ENCODE data around the gene SPTBN1. TPM values are rescaled to one million over a fixed set of nuclear protein-coding genes. Genes with fewer than 3 reads are reported as not detected.

Gene SPTBN1
- total and polyA plus RNA-seq, 7 experiments from 2014 or later = 43.3 to 207 (median 171) TPM

DNA sequence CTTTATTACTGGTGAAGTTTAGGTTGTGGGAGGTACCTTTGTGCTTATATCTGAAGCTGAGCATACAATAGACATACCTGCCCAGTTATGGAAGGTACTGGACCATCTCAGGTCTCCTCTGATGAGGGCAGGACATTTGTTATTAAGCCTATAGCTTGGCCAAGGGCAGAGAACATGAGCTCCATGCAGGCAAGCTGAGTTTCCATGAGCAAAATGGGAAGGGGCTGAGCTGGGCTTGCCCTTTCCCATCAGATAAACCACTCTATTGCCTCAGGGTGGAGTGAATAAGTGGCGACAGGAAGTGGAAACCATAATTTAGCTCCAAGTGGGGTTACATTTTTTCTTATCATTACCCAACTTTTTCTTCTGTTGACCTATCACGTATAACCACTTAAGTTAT, 227.5 kb downstream of the SPTBN1 start:
- intact Hi-C loops (cut with micrococcal nuclease) = loop anchor here in 1 of 2 donors (2.0 kb wide), 1 partner anchor 13 kb away; no protein-coding TSS in a partner anchor

DNA sequence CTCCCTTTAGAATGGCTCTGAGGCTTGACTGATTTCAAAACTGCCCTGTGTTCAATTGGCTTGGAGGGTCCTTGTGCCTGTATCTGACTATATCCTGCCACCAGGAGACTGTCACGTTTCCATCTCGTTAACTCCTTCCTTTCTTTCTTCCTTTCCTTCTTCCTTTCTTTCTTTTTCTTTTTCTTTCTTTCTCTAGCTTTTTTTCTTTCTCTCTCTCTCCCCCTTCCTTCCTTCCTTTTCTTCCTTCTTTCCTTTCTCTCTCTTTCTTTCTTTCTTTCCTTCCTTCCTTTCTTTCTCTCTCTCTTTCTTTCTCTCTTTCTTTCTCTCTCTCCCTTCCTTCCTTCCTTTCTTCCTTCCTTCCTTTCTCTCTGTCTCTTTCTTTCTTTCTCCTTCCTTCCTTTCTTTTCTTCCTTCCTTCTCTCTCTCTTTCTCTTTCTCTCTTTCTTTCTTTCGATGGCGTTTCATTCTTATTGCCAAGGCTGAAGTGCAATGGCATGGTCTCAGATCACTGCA, 229.2 kb downstream of the SPTBN1 start:
- POLR2A ChIA-PET = no interaction called here
- intact Hi-C loops (cut with micrococcal nuclease) = no loop called here

More for the DNA sequence above, 227.5 kb downstream of the SPTBN1 start:
- no peaks in the 10 kb centered on the region for H3K9me3 ChIP-seq (ENCODE audit: control insufficient read depth in 2 of 3, low read length in 3 of 3)
- Mint-ChIP-seq H3K27me3 (peaks cover 0 to 40% (median 4%) of the 10 kb centered on the region in 5 donors), H3K36me3 (peaks cover 0 to 8% (median 0%) of the 10 kb centered on the region in 5 donors), H3K4me1 (peaks cover 7 to 64% (median 12%) of the 10 kb centered on the region in 7 donors), H3K27ac (no peak overlapping the region), H3K4me3 (no peak overlapping the region), H3K9me3 (peaks cover 0 to 3% (median 0%) of the 10 kb centered on the region in 11 donors)
- no peaks in the 10 kb centered on the region for H3K27me3 ChIP-seq (ENCODE audit: control insufficient read depth in 2 of 2, insufficient read depth in 2 of 2, low read length in 2 of 2)
- DNase-seq = no peak
- POLR2A ChIA-PET = no interaction called here
- H3K27ac ChIP-seq (ENCODE audit: low read depth, low read length) = no peak overlapping the region
- no peaks in the 10 kb centered on the region for H3K4me1 ChIP-seq (ENCODE audit: control insufficient read depth in 2 of 2, insufficient read depth in 2 of 2, low read length in 2 of 2)
- CTCF ChIA-PET = interaction anchor here (0.6 to 1.1 kb wide), 2 partner anchors 9 to 900 kb away, joined by 3 read pairs; no protein-coding TSS in a partner anchor
- H3K4me3 ChIP-seq (ENCODE audit: low read length) = no peak overlapping the region
- no peaks in the 10 kb centered on the region for H3K36me3 ChIP-seq (ENCODE audit: control insufficient read depth in 2 of 3, insufficient read depth in 3 of 3, low read length in 3 of 3)
- no peak for ATAC-seq

DNA sequence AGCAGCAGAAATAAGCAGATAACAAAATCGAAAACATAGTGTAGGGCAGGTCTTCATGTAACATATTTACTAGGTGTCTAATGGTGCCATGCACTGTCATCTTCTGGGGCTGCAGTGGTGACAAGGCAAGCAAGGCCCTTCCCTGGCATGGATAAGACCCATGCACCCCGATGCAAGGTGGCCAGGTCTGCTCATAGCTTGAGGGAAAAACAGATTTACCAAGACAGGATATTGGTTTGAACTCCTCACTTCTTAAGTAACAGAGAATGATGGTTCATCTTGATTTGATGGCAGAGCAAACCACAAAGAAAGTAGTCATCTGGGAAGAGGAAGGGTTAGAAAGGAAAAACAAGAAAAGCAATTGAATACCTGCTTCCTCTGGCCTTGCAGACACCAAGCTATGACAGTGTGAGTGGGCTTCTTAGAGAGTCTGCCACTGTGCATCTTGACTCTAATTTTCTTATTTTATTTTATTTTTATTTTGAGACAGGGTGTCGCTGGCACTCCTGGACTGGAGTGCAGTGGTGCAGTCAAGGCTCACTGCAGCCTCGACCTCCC, 231.5 kb downstream of the SPTBN1 start:
- Mint-ChIP-seq H3K36me3 (peaks cover 0 to 8% (median 0%) of the 10 kb centered on the region in 5 donors), H3K4me3 (peak overlapping the region in 1 of 10 donors; percentile 43), H3K4me1 (peaks cover 0 to 45% (median 4%) of the 10 kb centered on the region in 7 donors), H3K27ac (no peak overlapping the region), H3K27me3 (peaks cover 0 to 58% (median 6%) of the 10 kb centered on the region in 5 donors), H3K9me3 (peaks cover 0 to 2% (median 0%) of the 10 kb centered on the region in 11 donors)
- no peaks in the 10 kb centered on the region for H3K36me3 ChIP-seq (ENCODE audit: control insufficient read depth in 2 of 3, insufficient read depth in 3 of 3, low read length in 3 of 3)
- DNase-seq = no peak
- H3K9me3 ChIP-seq (ENCODE audit: control insufficient read depth in 2 of 3, low read length in 3 of 3) = no peaks in the 10 kb centered on the region
- CTCF ChIA-PET = no interaction called here
- H3K27ac ChIP-seq (ENCODE audit: low read depth, low read length) = no peak overlapping the region
- ATAC-seq = no peak
- POLR2A ChIA-PET = no interaction called here
- no peak overlapping the region for H3K4me3 ChIP-seq (ENCODE audit: low read length)
- H3K4me1 ChIP-seq (ENCODE audit: control insufficient read depth in 2 of 2, insufficient read depth in 2 of 2, low read length in 2 of 2) = no peaks in the 10 kb centered on the region
- intact Hi-C loops (cut with micrococcal nuclease) = no loop called here
- no peaks in the 10 kb centered on the region for H3K27me3 ChIP-seq (ENCODE audit: control insufficient read depth in 2 of 2, insufficient read depth in 2 of 2, low read length in 2 of 2)

More for the DNA sequence above, 229.2 kb downstream of the SPTBN1 start:
- Histone ChIP-seq H3K4me1 (ENCODE audit: control insufficient read depth in 2 of 2, insufficient read depth in 2 of 2, low read length in 2 of 2) (no peaks in the 10 kb centered on the region), H3K27ac (ENCODE audit: low read depth, low read length) (no peak overlapping the region), H3K9me3 (ENCODE audit: control insufficient read depth in 2 of 3, low read length in 3 of 3) (no peaks in the 10 kb centered on the region), H3K4me3 (ENCODE audit: low read length) (no peak overlapping the region), H3K27me3 (ENCODE audit: control insufficient read depth in 2 of 2, insufficient read depth in 2 of 2, low read length in 2 of 2) (no peaks in the 10 kb centered on the region), H3K36me3 (ENCODE audit: control insufficient read depth in 2 of 3, insufficient read depth in 3 of 3, low read length in 3 of 3) (no peaks in the 10 kb centered on the region)
- H3K36me3 Mint-ChIP-seq = peaks cover 0 to 8% (median 0%) of the 10 kb centered on the region in 5 donors
- CTCF ChIA-PET = interaction anchor here (0.7 kb wide), 1 partner anchor 488 kb away, joined by 5 read pairs; no protein-coding TSS in a partner anchor
- peaks cover 5 to 62% (median 10%) of the 10 kb centered on the region in 7 donors for H3K4me1 Mint-ChIP-seq
- DNase-seq = no peak
- ATAC-seq = no peak
- H3K27ac Mint-ChIP-seq = peak overlapping the region in 1 of 9 donors; percentile 92
- H3K4me3 Mint-ChIP-seq = no peak overlapping the region
- peaks cover 0 to 50% (median 7%) of the 10 kb centered on the region in 5 donors for H3K27me3 Mint-ChIP-seq
- peaks cover 0 to 3% (median 0%) of the 10 kb centered on the region in 11 donors for H3K9me3 Mint-ChIP-seq

DNA sequence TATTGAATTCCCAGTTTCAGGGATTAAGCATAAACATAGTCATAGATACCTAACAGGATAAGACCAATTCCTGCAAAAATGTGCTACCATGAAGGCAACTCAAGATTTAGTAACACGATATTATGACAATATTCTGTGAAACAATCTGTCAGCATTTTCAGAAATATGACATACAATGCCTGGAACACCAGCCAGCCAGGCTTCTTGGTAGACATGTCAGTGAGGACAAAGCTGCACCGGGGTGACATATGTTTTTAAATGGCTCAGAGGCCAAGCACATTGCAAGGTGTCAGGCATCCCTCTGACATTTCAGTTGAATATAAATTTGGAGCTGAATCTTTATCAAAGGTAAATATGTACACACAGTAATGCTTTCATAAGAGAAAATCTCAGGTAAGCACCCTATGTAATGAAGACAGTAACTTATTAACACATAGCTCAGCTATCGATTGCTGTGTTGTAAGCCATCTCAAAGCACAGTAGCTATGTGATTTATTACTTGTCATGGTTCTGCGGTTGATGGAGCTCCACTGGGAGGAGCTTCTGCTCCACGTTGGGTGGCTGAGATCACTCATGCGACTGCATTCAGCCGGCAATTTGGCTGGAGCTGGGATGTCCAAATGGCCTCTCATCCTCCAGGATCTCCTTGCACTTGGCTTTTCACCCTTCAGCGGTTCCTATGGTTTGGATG, 235.5 kb downstream of the SPTBN1 start:
- H3K4me3 ChIP-seq (ENCODE audit: low read length) = no peak overlapping the region
- intact Hi-C loops (cut with micrococcal nuclease) = no loop called here
- H3K4me1 ChIP-seq (ENCODE audit: control insufficient read depth in 2 of 2, insufficient read depth in 2 of 2, low read length in 2 of 2) = no peaks in the 10 kb centered on the region
- peaks cover 0 to 43% (median 12%) of the 10 kb centered on the region in 5 donors for H3K27me3 Mint-ChIP-seq
- ChIA-PET CTCF (interaction anchor here (0.7 to 1.2 kb wide), 3 partner anchors 8 to 169 kb away, joined by 3 read pairs; no protein-coding TSS in a partner anchor), POLR2A (interaction anchor here (0.6 kb wide), 1 partner anchor 631 kb away, joined by 3 read pairs; no protein-coding TSS in a partner anchor)
- ATAC-seq (no peak), DNase-seq (no peak)
- no peak overlapping the region for H3K27ac Mint-ChIP-seq
- H3K36me3 ChIP-seq (ENCODE audit: control insufficient read depth in 2 of 3, insufficient read depth in 3 of 3, low read length in 3 of 3) = no peaks in the 10 kb centered on the region
- H3K9me3 ChIP-seq (ENCODE audit: control insufficient read depth in 2 of 3, low read length in 3 of 3) = no peaks in the 10 kb centered on the region
- no peak overlapping the region for H3K4me3 Mint-ChIP-seq
- H3K9me3 Mint-ChIP-seq = peaks cover 0 to 2% (median 0%) of the 10 kb centered on the region in 11 donors
- H3K4me1 Mint-ChIP-seq = peaks cover 0 to 25% (median 4%) of the 10 kb centered on the region in 7 donors
- H3K27me3 ChIP-seq (ENCODE audit: control insufficient read depth in 2 of 2, insufficient read depth in 2 of 2, low read length in 2 of 2) = no peaks in the 10 kb centered on the region
- H3K27ac ChIP-seq (ENCODE audit: low read depth, low read length) = no peak overlapping the region
- peaks cover 0 to 3% (median 0%) of the 10 kb centered on the region in 5 donors for H3K36me3 Mint-ChIP-seq

DNA sequence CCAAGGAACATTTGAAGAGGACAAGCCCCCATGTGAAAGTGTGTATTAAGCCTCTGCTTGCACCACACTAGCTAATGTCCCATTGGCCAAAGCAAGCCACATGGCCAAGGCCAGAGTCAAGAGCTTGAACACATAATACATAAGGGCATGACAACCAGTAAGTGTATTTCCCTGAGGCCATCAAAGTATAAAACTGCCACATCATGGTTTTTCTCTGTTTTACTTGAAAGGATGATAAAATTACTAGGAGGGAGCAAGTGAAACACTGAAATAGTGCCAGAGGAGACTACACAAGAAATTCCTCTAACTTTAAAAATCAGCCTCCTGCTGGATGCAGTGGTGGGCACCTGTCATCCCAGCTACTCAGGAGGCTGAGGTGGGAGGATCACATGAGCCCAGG, 236.4 kb downstream of the SPTBN1 start:
- DNase-seq (no peak), ATAC-seq (no peak)
- ChIA-PET POLR2A (interaction anchor here (0.6 kb wide), 1 partner anchor 16 kb away, joined by 3 read pairs; no protein-coding TSS in a partner anchor), CTCF (interaction anchor here (0.6 to 2.2 kb wide), 3 partner anchors 9 to 154 kb away, joined by 3 to 7 read pairs (median 3); no protein-coding TSS in a partner anchor)
- H3K4me3 ChIP-seq (ENCODE audit: low read length) = no peak overlapping the region
- no peaks in the 10 kb centered on the region for H3K4me1 ChIP-seq (ENCODE audit: control insufficient read depth in 2 of 2, insufficient read depth in 2 of 2, low read length in 2 of 2)
- Mint-ChIP-seq H3K36me3 (peaks cover 0 to 3% (median 0%) of the 10 kb centered on the region in 5 donors), H3K27ac (no peak overlapping the region), H3K9me3 (peaks cover 0 to 2% (median 0%) of the 10 kb centered on the region in 11 donors), H3K4me1 (peaks cover 0 to 19% (median 2%) of the 10 kb centered on the region in 7 donors), H3K4me3 (no peak overlapping the region), H3K27me3 (peaks cover 0 to 49% (median 12%) of the 10 kb centered on the region in 5 donors)
- H3K27me3 ChIP-seq (ENCODE audit: control insufficient read depth in 2 of 2, insufficient read depth in 2 of 2, low read length in 2 of 2) = no peaks in the 10 kb centered on the region
- no peaks in the 10 kb centered on the region for H3K9me3 ChIP-seq (ENCODE audit: control insufficient read depth in 2 of 3, low read length in 3 of 3)
- H3K27ac ChIP-seq (ENCODE audit: low read depth, low read length) = no peak overlapping the region
- intact Hi-C loops (cut with micrococcal nuclease) = no loop called here
- no peaks in the 10 kb centered on the region for H3K36me3 ChIP-seq (ENCODE audit: control insufficient read depth in 2 of 3, insufficient read depth in 3 of 3, low read length in 3 of 3)

DNA sequence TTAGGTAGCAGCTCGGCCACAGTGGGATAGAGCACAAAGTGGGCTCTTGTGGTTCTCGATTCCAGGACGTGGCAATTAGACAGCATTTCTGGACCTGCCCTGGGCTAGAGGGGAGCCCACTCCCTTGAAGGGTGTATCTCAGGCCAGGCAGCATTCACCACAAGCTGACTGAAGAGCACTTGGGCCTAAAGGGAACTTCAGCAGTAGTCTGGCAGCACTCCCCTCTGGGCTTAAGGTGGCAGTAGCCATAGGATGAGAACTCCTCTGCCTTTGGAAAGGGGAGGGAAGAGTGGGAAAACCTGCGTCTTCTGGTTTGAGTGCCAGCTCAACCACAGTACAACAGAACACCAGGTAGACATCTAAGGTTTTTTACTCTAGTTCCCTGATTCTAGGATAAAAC, 239.3 kb downstream of the SPTBN1 start:
- Mint-ChIP-seq H3K4me3 (no peak overlapping the region), H3K4me1 (peaks cover 0 to 3% (median 0%) of the 10 kb centered on the region in 7 donors), H3K27ac (no peak overlapping the region), H3K27me3 (peaks cover 0 to 43% (median 7%) of the 10 kb centered on the region in 5 donors), H3K36me3 (peaks cover 0 to 2% (median 0%) of the 10 kb centered on the region in 5 donors), H3K9me3 (no peaks in the 10 kb centered on the region)
- Histone ChIP-seq H3K36me3 (ENCODE audit: control insufficient read depth in 2 of 3, insufficient read depth in 3 of 3, low read length in 3 of 3) (no peaks in the 10 kb centered on the region), H3K9me3 (ENCODE audit: control insufficient read depth in 2 of 3, low read length in 3 of 3) (no peaks in the 10 kb centered on the region), H3K4me1 (ENCODE audit: control insufficient read depth in 2 of 2, insufficient read depth in 2 of 2, low read length in 2 of 2) (no peaks in the 10 kb centered on the region), H3K27ac (ENCODE audit: low read depth, low read length) (no peak overlapping the region), H3K4me3 (ENCODE audit: low read length) (no peak overlapping the region), H3K27me3 (ENCODE audit: control insufficient read depth in 2 of 2, insufficient read depth in 2 of 2, low read length in 2 of 2) (no peaks in the 10 kb centered on the region)
- CTCF ChIA-PET = interaction anchor here (1.3 kb wide), 1 partner anchor 9 kb away, joined by 5 read pairs; no protein-coding TSS in a partner anchor
- DNase-seq (no peak), ATAC-seq (no peak)
- intact Hi-C loops (cut with micrococcal nuclease) = no loop called here
- POLR2A ChIA-PET = no interaction called here

Measured in naive thymus-derived CD4-positive, alpha-beta T cell (primary cell).